Kidney (tissue), 14 donors: ENCODE results near the gene FOXD3. TPM values are rescaled to one million over a fixed set of nuclear protein-coding genes. Genes with fewer than 3 reads are reported as not detected.
A peak's percentile ranks its signal among the peaks of the same experiment; 100 is the strongest.

Source experiments
- DNase-seq, 5 donors: peaks; one replicate each; pipeline ENCODE4 v3.0.0-alpha.2; 2013 to 2020
- FAIRE-seq: peaks from 2 replicates; lab custom pipeline; 2012; peaks lifted over from hg19 to GRCh38; lab: Jason Lieb, UNC
- H3K27ac ChIP-seq, 2 donors: one replicate each; pipeline ENCODE4 v1.7.0; 2013; ENCODE audit warnings: low read depth in 2 of 2, low read length in 2 of 2, inconsistent platforms in 1 of 2
- H3K27me3 ChIP-seq: one replicate; pipeline ENCODE4 v1.7.1; 2013; ENCODE audit warnings: low read length, inconsistent platforms; ENCODE audit not compliant: control insufficient read depth, insufficient read depth
- H3K36me3 ChIP-seq, 3 donors: one replicate each; pipeline versions ENCODE4 v1.7.0 to v1.7.1; 2013; ENCODE audit warnings: low read length in 3 of 3, control low read depth in 1 of 3, inconsistent platforms in 1 of 3; ENCODE audit not compliant: insufficient read depth in 3 of 3, control insufficient read depth in 2 of 3
- H3K4me1 ChIP-seq, 3 donors: one replicate each; pipeline versions ENCODE4 v1.7.0 to v1.7.1; 2013; ENCODE audit warnings: low read length in 3 of 3, inconsistent platforms in 1 of 3, low read depth in 1 of 3; ENCODE audit not compliant: control insufficient read depth in 2 of 3, insufficient read depth in 2 of 3
- H3K4me3 ChIP-seq, 3 donors: one replicate each; pipeline versions ENCODE4 v1.7.0 to v1.8.1; 2013; ENCODE audit warnings: low read length in 3 of 3, control low read depth in 1 of 3, inconsistent platforms in 1 of 3
- H3K9ac ChIP-seq, 3 donors: one replicate each; pipeline versions ENCODE4 v1.7.0 to v1.7.1; 2013; ENCODE audit warnings: low read length in 3 of 3, control low read depth in 1 of 3, inconsistent platforms in 1 of 3
- H3K9me3 ChIP-seq, 3 donors: one replicate each; pipeline versions ENCODE4 v1.7.0 to v1.7.1; 2013; ENCODE audit warnings: low read length in 3 of 3, control low read depth in 1 of 3, inconsistent platforms in 1 of 3; ENCODE audit not compliant: control insufficient read depth in 2 of 3, insufficient read depth in 1 of 3
- CTCF ChIP-seq: IDR thresholded peaks from 3 replicates; pipeline ENCODE4 v1.5.1; 2012; ENCODE audit warnings: mild to moderate bottlenecking, moderate library complexity, borderline replicate concordance; ENCODE audit not compliant: insufficient read depth; ENCODE audit errors: extremely low read depth
- intact Hi-C: fragments of 100-400 bp; cut with DNase I; formaldehyde crosslinking; loops from one replicate; pipeline ENCODE4 v1.11.1; 2022
- polyA plus RNA-seq: library from polyadenylated mRNA; stranded (reverse); fragments of 350-450 nt; fragmentation: Illumina TruSeq; extraction: RNeasy Lipid Tissue Mini Kit (QIAGEN cat#74804); gene quantifications from one replicate; pipeline ENCODE4 v1.2.3, GENCODE V29; 2014; ENCODE audit warnings: low read depth, low replicate concordance; ENCODE audit not compliant: insufficient read depth
- total RNA-seq: library from RNA; stranded (reverse); fragmentation: NEBNext Ultra II Directional; extraction: Animal tissue kit (Norgen Biotek cat#: 25700); gene quantifications from one replicate; pipeline ENCODE4 v1.2.1, GENCODE V29; 2021
- donor health status: control.
- donor health status: control.
- donor health status: control.
- donor health status: control.
- donor health status: control.
- donor health status: DM: yes; HTN: yes; CAD: no.
- donor health status: Normal renal cell carcinoma (clear cell type).

FOXD3 gene
- total and polyA plus RNA-seq, 2 donors from 2014 or later = 0.17 to 0.31 TPM

GRCh38 chr1:63328781-63329180, 6.4 kb downstream of the FOXD3 start:
- FAIRE-seq (no peak), DNase-seq (peak in 3 of 5 donors; percentile 17 to 48 (median 34))
- Histone ChIP-seq H3K9me3 (peaks cover 0 to 3% (median 0%) of the 10 kb centered on the region in 3 donors), H3K36me3 (no peaks in the 10 kb centered on the region), H3K27ac (no peak overlapping the region), H3K27me3 (peaks cover 82% of the 10 kb centered on the region), H3K4me3 (no peak overlapping the region), H3K9ac (no peak overlapping the region), H3K4me1 (no peaks in the 10 kb centered on the region)
- intact Hi-C loops = no loop called here
- TF ChIP-seq CTCF = no peak

GRCh38 chr1:63329621-63330330, 7.4 kb downstream of the FOXD3 start:
- Histone ChIP-seq H3K36me3 (no peaks in the 10 kb centered on the region), H3K4me1 (no peaks in the 10 kb centered on the region), H3K9me3 (peaks cover 0 to 3% (median 0%) of the 10 kb centered on the region in 3 donors), H3K27me3 (peaks cover 80% of the 10 kb centered on the region), H3K4me3 (no peak overlapping the region), H3K9ac (no peak overlapping the region), H3K27ac (no peak overlapping the region)
- no peak for TF ChIP-seq CTCF
- FAIRE-seq (no peak), DNase-seq (peak in 3 of 5 donors; percentile 7 to 46 (median 12))
- intact Hi-C loops = no loop called here

GRCh38 chr1:63330331-63330916, 8.1 kb downstream of the FOXD3 start:
- no peaks in the 10 kb centered on the region for H3K36me3 ChIP-seq
- FAIRE-seq (no peak), DNase-seq (peak in 3 of 5 donors; percentile 7 to 40 (median 28))
- H3K27me3 ChIP-seq = peaks cover 74% of the 10 kb centered on the region
- H3K4me3 ChIP-seq = no peak overlapping the region
- no peak for TF ChIP-seq CTCF
- no peak overlapping the region for H3K27ac ChIP-seq
- H3K9ac ChIP-seq = no peak overlapping the region
- peaks cover 0 to 3% (median 0%) of the 10 kb centered on the region in 3 donors for H3K9me3 ChIP-seq
- intact Hi-C loops = no loop called here
- no peaks in the 10 kb centered on the region for H3K4me1 ChIP-seq
